ENCODE measurements around the gene DNAJC13. TPM values are rescaled to one million over a fixed set of nuclear protein-coding genes. Genes with fewer than 3 reads are reported as not detected.

DNAJC13 gene
- total RNA-seq, 1 experiment from 2014 or later, result 18.1 TPM

DNA sequence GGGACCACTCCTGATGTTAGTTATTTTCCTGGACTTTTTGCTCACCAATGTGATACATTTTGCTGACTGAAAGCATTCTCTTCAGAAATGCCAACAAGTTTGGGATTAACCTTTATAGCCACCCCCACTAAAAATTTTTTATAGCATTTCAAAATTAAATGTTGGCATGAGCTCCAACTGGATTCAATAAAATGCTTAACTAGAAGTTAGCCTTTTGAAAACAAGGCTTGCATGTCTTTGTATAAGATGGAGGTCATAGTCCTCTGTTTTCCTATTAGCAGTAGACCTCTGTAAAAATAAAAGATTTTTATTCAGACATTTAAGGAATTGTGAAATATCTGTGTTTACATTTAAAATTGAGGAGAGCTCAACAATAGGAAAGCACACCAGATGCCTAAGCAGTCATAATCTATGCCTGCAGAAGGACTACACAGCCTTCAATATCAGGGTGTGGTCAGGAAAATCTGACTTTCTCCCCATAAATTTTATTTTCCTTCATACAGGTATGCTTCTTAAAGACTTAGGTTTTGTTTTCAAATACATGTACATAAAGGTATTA is 87.2 kb downstream of the DNAJC13 start:
- H2AFZ ChIP-seq (ENCODE audit: low read length), result no peak overlapping the region
- H3K36me3 Mint-ChIP-seq (ENCODE audit: insufficient read depth in 1 of 3, low read depth in 3 of 3), result peaks cover 12 to 69% (median 62%) of the 10 kb centered on the region in 3 experiments; a peak in 6 of 7 replicates
- no peak overlapping the region for H3K18ac ChIP-seq (ENCODE audit: insufficient read length, low read depth, low read length)
- no peak for DNase-seq
- H3K27me3 ChIP-seq (ENCODE audit: insufficient read depth, low read length), result no peaks in the 10 kb centered on the region
- H2BK15ac ChIP-seq (ENCODE audit: low read depth, low read length), result no peak overlapping the region
- no peak overlapping the region for H3K27ac Mint-ChIP-seq
- no peaks in the 10 kb centered on the region for H3K79me1 ChIP-seq (ENCODE audit: insufficient read depth, low read depth, low read length, poor library complexity, severe bottlenecking)
- H3K56ac ChIP-seq (ENCODE audit: insufficient read length, low read depth, low read length), result no peak overlapping the region
- no peak overlapping the region for H3K23ac ChIP-seq (ENCODE audit: insufficient read length, low read depth, low read length)
- no peak overlapping the region for H2AK5ac ChIP-seq (ENCODE audit: insufficient read length, low read length)
- no peak overlapping the region for H4K8ac ChIP-seq (replicated peaks; ENCODE audit: insufficient read length, low read depth, low read length)
- no peak overlapping the region for H2BK20ac ChIP-seq (ENCODE audit: low read depth, low read length, poor library complexity, severe bottlenecking)
- no peak overlapping the region for H4K91ac ChIP-seq (ENCODE audit: insufficient read length, low read depth, low read length)
- H2BK5ac ChIP-seq (ENCODE audit: insufficient read length, low read length), result no peak overlapping the region
- no peak for TF ChIP-seq CTCF (conservative IDR thresholded peaks at IDR 0.05)
- no peaks in the 10 kb centered on the region for H3K4me1 Mint-ChIP-seq
- H3K4me1 ChIP-seq (ENCODE audit: insufficient read depth, low read length), result no peaks in the 10 kb centered on the region
- H4K20me1 ChIP-seq (ENCODE audit: control insufficient read depth, insufficient read depth, insufficient read length), result no peaks in the 10 kb centered on the region
- H4K5ac ChIP-seq (ENCODE audit: insufficient read length, low read depth, low read length), result no peak overlapping the region
- H2BK120ac ChIP-seq (ENCODE audit: low read depth, low read length, poor library complexity, severe bottlenecking), result no peak overlapping the region
- H3K9me3 Mint-ChIP-seq, result no peaks in the 10 kb centered on the region
- no peaks in the 10 kb centered on the region for H3K27me3 Mint-ChIP-seq (ENCODE audit: low read depth)
- H3K4me2 ChIP-seq (ENCODE audit: insufficient read depth, insufficient read length, low read length), result no peak overlapping the region
- no peak overlapping the region for H3K4me3 Mint-ChIP-seq
- no peaks in the 10 kb centered on the region for H3K23me2 ChIP-seq (ENCODE audit: insufficient read length, low read depth, low read length, poor library complexity, severe bottlenecking)
- H3K4ac ChIP-seq (ENCODE audit: low read depth, low read length), result no peak overlapping the region
- H3T11ph ChIP-seq (ENCODE audit: low read length), result no peak overlapping the region
- no peak overlapping the region for H2BK12ac ChIP-seq (ENCODE audit: insufficient read length, low read depth, low read length)
- H3K9me3 ChIP-seq (ENCODE audit: control insufficient read depth, low read depth, low read length), result no peaks in the 10 kb centered on the region
- H3K9ac ChIP-seq (ENCODE audit: extremely low read depth, insufficient read length, low read length), result no peak overlapping the region
- no peak overlapping the region for H3K27ac ChIP-seq (ENCODE audit: insufficient read length, low read depth, low read length)
- H3K14ac ChIP-seq (ENCODE audit: insufficient read depth, low read length), result no peak overlapping the region
- no peaks in the 10 kb centered on the region for H3K79me2 ChIP-seq (ENCODE audit: insufficient read depth, low read length)
